Measurements from ENCODE around the gene KLHL29. TPM values are rescaled to one million over a fixed set of nuclear protein-coding genes. Genes with fewer than 3 reads are reported as not detected.

Gene KLHL29
- total RNA-seq: 1 to 10 TPM; 1.0 to 2.4 TPM
- polyA plus RNA-seq (2013, experiment 1 of 2): 5.7 TPM
- 4.6 TPM for polyA plus RNA-seq (2013, experiment 2 of 2)
- long read RNA-seq, experiment 1: 0 reads
- long read RNA-seq, experiment 2: 0 reads
- long read RNA-seq, experiment 3, partial matches to known transcripts: 1 of 3 reads
- long read RNA-seq, experiment 3, other reads (novel, unspliced or antisense): 2 of 3 reads
- long read RNA-seq, experiment 4: 0 reads

GRCh38 chr2:23384551-23385343, at the start of gene KLHL29:
Gene KLHL29 (plus strand): TSS chr2:23385179. CDS start chr2:23562197, 177,018 bp downstream.
- H3K9me3 Mint-ChIP-seq: no peaks in the 10 kb centered on the region
- no peaks in the 10 kb centered on the region for H3K4me1 ChIP-seq (ENCODE audit: control insufficient read depth, insufficient read depth, low read length)
- no peak within 1 kb of the TSS for H3K27ac Mint-ChIP-seq
- H3K36me3 ChIP-seq (ENCODE audit: control insufficient read depth, insufficient read depth, low read length): no peaks in the 10 kb centered on the region
- no peaks in the 10 kb centered on the region for H3K36me3 Mint-ChIP-seq (ENCODE audit: low read depth)
- H3K4me3 ChIP-seq (ENCODE audit: low read length): peak within 1 kb of the TSS; percentile 80
- DNase-seq: peak; percentile 86
- peaks cover 76% of the 10 kb centered on the region for H3K27me3 Mint-ChIP-seq (ENCODE audit: insufficient read depth)
- TF ChIP-seq CTCF (conservative IDR thresholded peaks at IDR 0.05): no peak
- WGBS, 2 experiments (ENCODE audit: insufficient coverage in 1 of 2, insufficient read length in 1 of 2): 5 to 28% methylated on average over 12 to 91 of the region's 91 CpGs
- no peak within 1 kb of the TSS for H3K27ac ChIP-seq (ENCODE audit: low read depth, low read length)
- peaks cover 78% of the 10 kb centered on the region for H3K27me3 ChIP-seq (ENCODE audit: control insufficient read depth, insufficient read depth, low read length, poor library complexity, severe bottlenecking)
- H3K9me3 ChIP-seq (ENCODE audit: control insufficient read depth, low read length): no peaks in the 10 kb centered on the region
- no peaks in the 10 kb centered on the region for H3K4me1 Mint-ChIP-seq
- H3K9ac ChIP-seq (ENCODE audit: extremely low read depth, low read length, poor library complexity, severe bottlenecking): no peak within 1 kb of the TSS
- H3K4me3 Mint-ChIP-seq: peak within 1 kb of the TSS; percentile 62

GRCh38 chr2:23335550-23335949, 49.4 kb upstream of the KLHL29 start:
- Histone ChIP-seq H3K4me3 (ENCODE audit: low read length) (no peak overlapping the region), H3K4me1 (ENCODE audit: control insufficient read depth, insufficient read depth, low read length) (no peaks in the 10 kb centered on the region), H3K27me3 (ENCODE audit: control insufficient read depth, insufficient read depth, low read length, poor library complexity, severe bottlenecking) (no peaks in the 10 kb centered on the region), H3K27ac (ENCODE audit: low read depth, low read length) (no peak overlapping the region), H3K9ac (ENCODE audit: extremely low read depth, low read length, poor library complexity, severe bottlenecking) (no peak overlapping the region), H3K36me3 (ENCODE audit: control insufficient read depth, insufficient read depth, low read length) (no peaks in the 10 kb centered on the region), H3K9me3 (ENCODE audit: control insufficient read depth, low read length) (no peaks in the 10 kb centered on the region)
- WGBS, 2 experiments (ENCODE audit: insufficient coverage in 1 of 2, insufficient read length in 1 of 2): 80 to 90% methylated on average over 1 to 2 of the region's 2 CpGs
- no peak for TF ChIP-seq CTCF (conservative IDR thresholded peaks at IDR 0.05)
- Mint-ChIP-seq H3K27me3 (ENCODE audit: insufficient read depth) (peaks cover 5% of the 10 kb centered on the region), H3K36me3 (ENCODE audit: low read depth) (no peaks in the 10 kb centered on the region), H3K4me1 (peaks cover 8% of the 10 kb centered on the region), H3K4me3 (no peak overlapping the region), H3K27ac (no peak overlapping the region), H3K9me3 (no peaks in the 10 kb centered on the region)
- peak; percentile 25 for DNase-seq

GRCh38 chr2:23342075-23342474, 42.9 kb upstream of the KLHL29 start:
- H3K9me3 Mint-ChIP-seq: no peaks in the 10 kb centered on the region
- no peak for TF ChIP-seq CTCF (conservative IDR thresholded peaks at IDR 0.05)
- no peak overlapping the region for H3K9ac ChIP-seq (ENCODE audit: extremely low read depth, low read length, poor library complexity, severe bottlenecking)
- H3K4me1 ChIP-seq (ENCODE audit: control insufficient read depth, insufficient read depth, low read length): no peaks in the 10 kb centered on the region
- no peaks in the 10 kb centered on the region for H3K36me3 ChIP-seq (ENCODE audit: control insufficient read depth, insufficient read depth, low read length)
- WGBS, 2 experiments (ENCODE audit: insufficient coverage in 1 of 2, insufficient read length in 1 of 2): 79 to 86% methylated on average over 2 to 3 of the region's 3 CpGs
- no peak for DNase-seq
- no peak overlapping the region for H3K27ac Mint-ChIP-seq
- H3K36me3 Mint-ChIP-seq (ENCODE audit: low read depth): no peaks in the 10 kb centered on the region
- no peaks in the 10 kb centered on the region for H3K9me3 ChIP-seq (ENCODE audit: control insufficient read depth, low read length)
- peaks cover 7% of the 10 kb centered on the region for H3K27me3 Mint-ChIP-seq (ENCODE audit: insufficient read depth)
- no peak overlapping the region for H3K4me3 ChIP-seq (ENCODE audit: low read length)
- H3K27me3 ChIP-seq (ENCODE audit: control insufficient read depth, insufficient read depth, low read length, poor library complexity, severe bottlenecking): no peaks in the 10 kb centered on the region
- no peaks in the 10 kb centered on the region for H3K4me1 Mint-ChIP-seq
- no peak overlapping the region for H3K4me3 Mint-ChIP-seq
- H3K27ac ChIP-seq (ENCODE audit: low read depth, low read length): no peak overlapping the region

Data from endodermal cell (in vitro differentiated cells).